GM18868 (cell line): ENCODE measurements around the gene ITGB2.
"Not testable (repeated sequence)": the region's sequence is repeated elsewhere in the genome, so short reads cannot be mapped to it uniquely, and the experiment has no call there.

Source experiments
- ATAC-seq: cut with Tn5 transposase; IDR thresholded peaks from one replicate; pipeline ENCODE4 v1.9.1; 2021; ENCODE audit warnings: mild to moderate bottlenecking, moderate library complexity; ENCODE audit not compliant: unreplicated experiment

ITGB2 gene

GRCh38 chr21:44942566-44942965 is 21.9 kb upstream of the ITGB2 start:
- ATAC-seq = no peak

GRCh38 chr21:44941567-44941966 is 20.9 kb upstream of the ITGB2 start:
- no peak for ATAC-seq

- peak; percentile 42 for ATAC-seq
Observed at GRCh38 chr21:44940116-44940631, 19.5 kb upstream of the ITGB2 start.

GRCh38 chr21:44939532-44940115 is 18.9 kb upstream of the ITGB2 start, which contains the start of gene SLX9:
TSS of gene SLX9 (plus strand) at chr21:44940029. CDS start at chr21:44940058, 29 bp downstream.
- ATAC-seq = peak; percentile 77

GRCh38 chr21:44938772-44939531 is 18.3 kb upstream of the ITGB2 start:
- no peak for ATAC-seq

- ATAC-seq = no peak
Observed at GRCh38 chr21:44935533-44935927, 14.8 kb upstream of the ITGB2 start.

- no peak for ATAC-seq
Observed at GRCh38 chr21:44934797-44935532, 14.3 kb upstream of the ITGB2 start.

- ATAC-seq = no peak
Observed at GRCh38 chr21:44934276-44934675, 13.6 kb upstream of the ITGB2 start.

GRCh38 chr21:44933918-44934260 is 13.2 kb upstream of the ITGB2 start:
- ATAC-seq = no peak

- ATAC-seq = no peak
Observed at GRCh38 chr21:44933199-44933917, 12.7 kb upstream of the ITGB2 start.

- ATAC-seq = no peak
Observed at GRCh38 chr21:44932408-44933181, 11.9 kb upstream of the ITGB2 start.

GRCh38 chr21:44931501-44932407 is 11.1 kb upstream of the ITGB2 start:
- no peak for ATAC-seq

GRCh38 chr21:44931137-44931500 is 10.4 kb upstream of the ITGB2 start:
- no peak for ATAC-seq

GRCh38 chr21:44930543-44930981 is 9.9 kb upstream of the ITGB2 start:
- no peak for ATAC-seq

- ATAC-seq = no peak
Observed at GRCh38 chr21:44929799-44930542, 9.3 kb upstream of the ITGB2 start.

GRCh38 chr21:44929242-44929798 is 8.6 kb upstream of the ITGB2 start:
- no peak for ATAC-seq

GRCh38 chr21:44928500-44929241 is 8.0 kb upstream of the ITGB2 start:
- not testable (repeated sequence) for ATAC-seq
